Measurements from ENCODE around the gene INSR. TPM values are rescaled to one million over a fixed set of nuclear protein-coding genes. Genes with fewer than 3 reads are reported as not detected.

Gene INSR
- total RNA-seq, 1 donor = 44.2 TPM

- Histone ChIP-seq H3K27ac (ENCODE audit: low read depth, low read length) (no peak overlapping the region), H3K9me3 (ENCODE audit: low read depth, low read length) (no peaks in the 10 kb centered on the region), H3K4me1 (ENCODE audit: insufficient read depth, low read length) (peaks cover 3% of the 10 kb centered on the region), H3K36me3 (ENCODE audit: insufficient read depth, low read length) (no peaks in the 10 kb centered on the region), H3K27me3 (ENCODE audit: insufficient read depth, low read length) (no peaks in the 10 kb centered on the region), H2AFZ (ENCODE audit: low read length) (no peak overlapping the region), H3K4me2 (ENCODE audit: insufficient read depth, low read length) (no peak overlapping the region), H4K20me1 (ENCODE audit: insufficient read depth, low read length) (peaks cover 5% of the 10 kb centered on the region), H3K79me2 (ENCODE audit: insufficient read depth, low read length) (no peaks in the 10 kb centered on the region), H3K4me3 (ENCODE audit: insufficient read depth, low read length) (no peak overlapping the region)
- no peak for DNase-seq (ENCODE audit: insufficient read length, low spot score, missing footprints)
- TF ChIP-seq CTCF (IDR thresholded peaks at IDR 0.05; ENCODE audit: extremely low read depth, low read depth, low read length) = no peak
Observed at GRCh38 chr19:7267792-7268704, 26.2 kb downstream of the INSR start.

GRCh38 chr19:7266832-7267231 lies 27.4 kb downstream of the INSR start:
- no peak for DNase-seq (ENCODE audit: insufficient read length, low spot score, missing footprints)

GRCh38 chr19:7265963-7266362 lies 28.3 kb downstream of the INSR start:
- Histone ChIP-seq H4K20me1 (ENCODE audit: insufficient read depth, low read length) (peaks cover 5% of the 10 kb centered on the region), H3K27me3 (ENCODE audit: insufficient read depth, low read length) (no peaks in the 10 kb centered on the region), H3K4me2 (ENCODE audit: insufficient read depth, low read length) (no peak overlapping the region), H3K27ac (ENCODE audit: low read depth, low read length) (no peak overlapping the region), H3K79me2 (ENCODE audit: insufficient read depth, low read length) (no peaks in the 10 kb centered on the region), H3K36me3 (ENCODE audit: insufficient read depth, low read length) (no peaks in the 10 kb centered on the region), H3K4me3 (ENCODE audit: insufficient read depth, low read length) (no peak overlapping the region), H2AFZ (ENCODE audit: low read length) (no peak overlapping the region), H3K4me1 (ENCODE audit: insufficient read depth, low read length) (no peaks in the 10 kb centered on the region), H3K9me3 (ENCODE audit: low read depth, low read length) (no peaks in the 10 kb centered on the region)
- DNase-seq (ENCODE audit: insufficient read length, low spot score, missing footprints) = no peak
- no peak for TF ChIP-seq CTCF (IDR thresholded peaks at IDR 0.05; ENCODE audit: extremely low read depth, low read depth, low read length)

More at GRCh38 chr19:7266832-7267231, 27.4 kb downstream of the INSR start:
- Histone ChIP-seq H3K79me2 (ENCODE audit: insufficient read depth, low read length) (no peaks in the 10 kb centered on the region), H3K4me1 (ENCODE audit: insufficient read depth, low read length) (no peaks in the 10 kb centered on the region), H3K36me3 (ENCODE audit: insufficient read depth, low read length) (no peaks in the 10 kb centered on the region), H3K4me2 (ENCODE audit: insufficient read depth, low read length) (no peak overlapping the region), H3K4me3 (ENCODE audit: insufficient read depth, low read length) (no peak overlapping the region), H3K27ac (ENCODE audit: low read depth, low read length) (no peak overlapping the region), H3K9me3 (ENCODE audit: low read depth, low read length) (no peaks in the 10 kb centered on the region), H4K20me1 (ENCODE audit: insufficient read depth, low read length) (peaks cover 5% of the 10 kb centered on the region), H2AFZ (ENCODE audit: low read length) (no peak overlapping the region), H3K27me3 (ENCODE audit: insufficient read depth, low read length) (no peaks in the 10 kb centered on the region)
- TF ChIP-seq CTCF (IDR thresholded peaks at IDR 0.05; ENCODE audit: extremely low read depth, low read depth, low read length) = no peak

- Histone ChIP-seq H3K9me3 (ENCODE audit: low read depth, low read length) (no peaks in the 10 kb centered on the region), H4K20me1 (ENCODE audit: insufficient read depth, low read length) (peaks cover 5% of the 10 kb centered on the region), H2AFZ (ENCODE audit: low read length) (no peak overlapping the region), H3K27me3 (ENCODE audit: insufficient read depth, low read length) (no peaks in the 10 kb centered on the region), H3K36me3 (ENCODE audit: insufficient read depth, low read length) (no peaks in the 10 kb centered on the region), H3K79me2 (ENCODE audit: insufficient read depth, low read length) (no peaks in the 10 kb centered on the region), H3K27ac (ENCODE audit: low read depth, low read length) (no peak overlapping the region), H3K4me3 (ENCODE audit: insufficient read depth, low read length) (no peak overlapping the region), H3K4me2 (ENCODE audit: insufficient read depth, low read length) (no peak overlapping the region), H3K4me1 (ENCODE audit: insufficient read depth, low read length) (no peaks in the 10 kb centered on the region)
- no peak for DNase-seq (ENCODE audit: insufficient read length, low spot score, missing footprints)
- no peak for TF ChIP-seq CTCF (IDR thresholded peaks at IDR 0.05; ENCODE audit: extremely low read depth, low read depth, low read length)
Observed at GRCh38 chr19:7264858-7265257, 29.4 kb downstream of the INSR start.
